Measurements from ENCODE around the gene SLC47A2. TPM values are rescaled to one million over a fixed set of nuclear protein-coding genes. Genes with fewer than 3 reads are reported as not detected.
A peak's percentile ranks its signal among the peaks of the same experiment; 100 is the strongest.

The SLC47A2 gene
- total RNA-seq, 1 experiment from 2014 or later = not detected

DNA sequence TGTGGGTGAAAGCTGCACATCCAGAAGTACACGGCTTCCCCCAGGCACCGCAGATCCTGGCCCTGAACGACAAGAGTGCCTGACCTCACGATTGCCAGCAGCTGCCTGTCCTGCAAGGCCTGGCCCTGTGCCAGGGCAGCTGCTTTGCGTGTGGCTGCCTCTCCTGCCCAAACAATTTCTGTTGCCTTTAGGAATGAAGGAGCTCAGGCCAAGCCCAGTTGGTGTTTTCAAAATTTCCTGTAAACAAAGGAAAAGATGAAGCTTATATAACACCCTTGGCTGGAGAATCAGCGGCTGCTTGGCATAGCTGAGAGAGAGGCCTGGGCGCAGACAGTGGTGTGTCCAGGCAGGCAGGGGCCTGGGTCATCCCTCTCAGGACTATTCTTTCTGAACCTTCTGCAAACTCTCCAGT, 11.7 kb upstream of the SLC47A2 start:
- peak; percentile 87 for DNase-seq (ENCODE audit: low read depth)

DNA sequence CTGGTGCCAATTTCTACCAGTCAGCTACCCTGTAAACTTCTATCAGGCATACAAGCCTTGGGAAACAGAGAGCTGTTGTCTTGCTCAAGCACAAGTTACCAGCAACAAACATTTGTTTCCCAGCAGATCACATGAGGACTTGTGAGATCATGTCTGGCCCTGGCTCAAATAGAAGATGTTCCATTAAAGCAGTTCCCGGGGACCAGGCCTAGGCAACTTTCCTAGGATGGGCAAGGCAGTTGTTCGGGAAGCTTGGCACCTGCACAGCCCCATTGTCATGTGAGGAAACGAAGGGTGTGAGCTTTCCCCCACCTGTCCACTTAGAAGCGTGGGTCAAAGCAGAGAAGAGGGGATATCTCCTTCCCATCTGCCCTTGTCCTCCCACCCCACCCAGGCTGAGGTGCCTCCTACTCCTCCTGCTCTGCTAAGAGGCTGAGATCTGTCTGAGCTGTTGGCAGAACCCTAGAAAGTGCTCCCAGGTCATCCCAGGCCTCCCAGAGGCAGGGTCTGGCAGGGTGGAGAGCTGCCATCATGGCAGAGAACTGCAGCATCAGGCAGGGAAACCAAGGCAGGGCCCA, 11.2 kb upstream of the SLC47A2 start:
- DNase-seq (ENCODE audit: low read depth) = peak; percentile 50

DNA sequence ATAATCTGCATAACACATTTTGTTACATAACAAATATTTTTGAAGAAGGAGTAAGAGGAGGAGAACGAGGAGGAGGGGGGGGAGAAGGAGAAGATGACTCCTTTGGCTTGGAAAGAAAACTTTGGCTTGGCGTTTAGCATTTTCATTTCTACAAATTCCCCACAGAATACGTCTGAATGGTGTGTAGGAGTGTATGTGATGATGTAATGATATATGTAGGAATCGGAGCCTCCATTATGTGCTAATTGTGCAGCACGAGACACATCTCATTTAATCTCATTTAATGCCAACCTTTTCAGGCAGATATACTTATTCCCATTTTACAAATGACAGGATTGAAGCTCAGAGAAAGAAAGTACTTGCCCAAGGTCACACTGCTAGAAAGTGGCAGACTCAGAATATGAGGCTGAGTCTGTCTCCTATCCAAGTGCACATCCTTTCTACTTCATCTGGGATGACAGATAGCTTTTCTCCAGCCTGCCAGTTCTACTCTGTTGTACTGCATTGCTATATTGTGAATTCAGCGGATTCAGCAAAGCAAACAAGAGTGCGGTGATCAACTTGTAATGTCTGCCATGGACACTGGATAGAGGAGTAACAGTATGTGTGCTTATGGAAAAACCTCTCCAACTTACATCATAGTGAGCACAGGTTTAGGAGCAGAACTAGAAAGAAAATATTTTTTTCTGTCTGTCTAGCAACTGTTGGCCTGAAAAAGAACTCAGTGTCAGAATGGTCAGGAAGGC, 10.4 kb upstream of the SLC47A2 start:
- DNase-seq (ENCODE audit: low read depth) = no peak

DNA sequence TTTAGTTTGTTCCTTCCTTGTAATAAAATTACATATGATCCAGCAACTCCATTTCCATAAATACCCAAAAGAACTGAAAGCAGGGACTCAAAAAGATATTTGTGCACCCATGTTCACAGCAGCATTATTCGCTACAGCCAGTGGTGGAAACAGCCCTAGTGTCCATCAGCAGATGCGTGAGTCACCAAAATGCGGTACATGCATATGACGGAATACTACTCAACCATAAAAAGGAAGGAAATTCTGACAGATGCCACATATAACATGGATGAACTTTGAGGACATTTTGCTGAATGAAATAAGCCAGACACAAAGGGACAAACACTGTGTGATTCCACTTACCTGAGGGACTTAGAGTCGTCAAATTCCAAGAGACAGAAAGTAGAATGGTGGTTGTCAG, 9.1 kb upstream of the SLC47A2 start:
- DNase-seq (ENCODE audit: low read depth) = no peak

DNA sequence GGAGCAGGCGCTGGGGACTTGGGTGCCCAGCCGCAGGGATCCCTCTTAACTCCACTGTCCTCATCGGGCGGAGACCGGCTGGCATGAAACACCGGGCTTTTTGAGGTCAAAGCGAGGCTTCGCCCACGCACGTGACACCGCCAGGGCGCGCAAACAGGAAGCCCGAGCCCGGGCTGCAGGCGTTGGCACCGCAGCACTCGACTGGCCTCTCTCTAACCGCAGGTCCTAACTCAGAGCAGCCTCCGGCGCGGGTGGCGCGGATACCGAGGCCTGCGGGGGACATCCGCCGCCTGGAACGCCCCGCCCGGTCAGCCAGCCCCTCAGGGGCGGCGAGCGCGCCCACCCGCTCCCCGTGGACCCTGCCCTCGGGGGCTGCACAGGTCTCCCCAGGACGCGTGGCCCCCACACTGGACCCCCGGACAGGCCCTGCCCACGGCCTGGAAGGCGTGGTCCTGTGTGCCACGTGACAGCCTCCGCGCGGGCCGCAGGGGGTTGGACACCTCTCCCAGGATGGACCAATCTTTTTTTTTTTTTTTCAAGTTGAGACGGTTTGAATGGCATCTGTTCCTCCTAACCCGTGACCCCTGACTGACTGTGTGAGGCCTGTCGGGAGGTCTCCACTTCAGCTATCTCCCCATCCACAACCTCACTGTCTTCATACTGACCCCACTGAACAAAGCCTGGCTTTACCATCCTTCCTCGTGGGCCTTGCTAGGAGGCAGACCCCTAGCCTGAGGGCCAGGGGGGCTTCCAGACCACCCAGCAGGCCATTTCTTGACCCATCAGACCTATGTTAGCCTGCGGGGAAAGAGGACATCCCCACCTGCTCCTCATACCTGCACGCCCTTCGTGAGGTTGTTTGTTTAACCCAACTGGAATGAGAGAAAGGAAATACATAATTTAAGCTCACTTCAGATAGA, 8.4 kb upstream of the SLC47A2 start:
- peak; percentile 62 for DNase-seq (ENCODE audit: low read depth)

DNA sequence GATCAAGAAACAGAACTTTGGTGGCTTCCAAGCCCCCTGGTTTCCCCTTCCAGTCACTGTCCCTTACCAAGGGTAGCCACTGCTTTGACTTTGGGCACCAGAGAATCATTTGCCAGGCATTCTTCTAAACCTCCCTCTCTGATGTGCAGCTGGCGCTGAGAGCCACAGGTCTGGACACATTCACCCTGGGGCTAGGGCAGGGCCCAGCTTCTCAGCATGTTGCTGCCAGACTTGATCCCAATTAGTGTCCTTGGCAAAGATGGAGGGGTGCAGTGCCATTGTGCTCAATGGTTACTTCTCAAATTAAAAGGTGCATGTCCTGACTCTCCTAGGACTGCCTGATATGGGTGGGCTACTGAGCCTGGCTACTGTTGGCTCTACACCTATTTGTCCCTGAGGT, 7.6 kb upstream of the SLC47A2 start:
- DNase-seq (ENCODE audit: low read depth) = peak; percentile 65

DNA sequence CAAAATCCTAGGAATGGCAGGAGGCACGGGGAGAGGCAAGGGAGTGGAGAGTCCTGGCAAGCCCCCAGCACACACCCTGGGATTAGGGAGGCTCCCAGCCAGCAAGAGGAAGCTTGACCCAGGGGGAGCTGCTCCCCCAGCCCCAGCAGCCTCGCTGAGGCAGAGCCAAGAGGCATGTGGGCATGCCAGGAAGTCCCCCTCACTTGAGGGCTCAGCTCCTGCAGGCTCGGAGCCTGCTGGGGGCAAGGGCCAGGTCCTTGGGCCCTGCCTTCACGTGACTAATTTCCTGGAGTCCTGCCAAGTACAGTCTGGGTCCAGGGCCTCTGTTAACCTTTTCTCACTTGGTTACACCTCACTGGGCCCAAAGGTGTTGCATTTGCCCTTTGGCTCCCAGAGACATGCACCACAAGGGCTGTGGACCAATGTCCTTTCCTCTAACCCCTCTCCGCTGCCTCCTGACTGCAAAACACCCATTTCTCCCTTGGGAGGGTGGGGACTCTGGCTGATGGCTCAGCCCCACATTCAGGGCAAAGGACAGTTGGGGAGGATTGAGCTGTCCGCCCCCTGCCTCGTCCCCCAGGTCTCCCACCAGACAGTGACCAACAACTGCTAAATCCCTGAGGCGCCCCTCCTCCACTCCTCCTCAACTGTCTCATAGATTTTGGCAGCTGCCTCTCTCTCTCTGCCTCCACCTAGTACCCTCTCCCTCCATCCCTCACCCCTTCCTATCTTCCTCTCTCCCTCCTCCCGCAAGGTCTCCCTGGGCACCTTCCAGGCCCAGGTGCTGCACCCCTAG, 4.4 kb upstream of the SLC47A2 start:
- DNase-seq (ENCODE audit: low read depth) = no peak

DNA sequence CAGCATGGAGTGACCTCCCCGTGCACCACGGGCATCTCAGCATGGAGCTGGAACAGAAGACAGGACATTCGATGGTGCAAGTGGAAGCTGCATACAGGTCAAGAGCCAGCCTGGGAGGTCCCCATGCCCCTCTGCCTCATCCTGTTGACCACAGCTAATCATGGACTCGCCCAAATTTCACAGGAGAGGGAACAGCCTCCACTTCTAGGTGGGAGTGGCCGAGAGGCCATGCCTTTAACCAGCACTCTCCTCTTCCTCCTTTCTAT, 3.8 kb upstream of the SLC47A2 start:
- DNase-seq (ENCODE audit: low read depth) = no peak

DNA sequence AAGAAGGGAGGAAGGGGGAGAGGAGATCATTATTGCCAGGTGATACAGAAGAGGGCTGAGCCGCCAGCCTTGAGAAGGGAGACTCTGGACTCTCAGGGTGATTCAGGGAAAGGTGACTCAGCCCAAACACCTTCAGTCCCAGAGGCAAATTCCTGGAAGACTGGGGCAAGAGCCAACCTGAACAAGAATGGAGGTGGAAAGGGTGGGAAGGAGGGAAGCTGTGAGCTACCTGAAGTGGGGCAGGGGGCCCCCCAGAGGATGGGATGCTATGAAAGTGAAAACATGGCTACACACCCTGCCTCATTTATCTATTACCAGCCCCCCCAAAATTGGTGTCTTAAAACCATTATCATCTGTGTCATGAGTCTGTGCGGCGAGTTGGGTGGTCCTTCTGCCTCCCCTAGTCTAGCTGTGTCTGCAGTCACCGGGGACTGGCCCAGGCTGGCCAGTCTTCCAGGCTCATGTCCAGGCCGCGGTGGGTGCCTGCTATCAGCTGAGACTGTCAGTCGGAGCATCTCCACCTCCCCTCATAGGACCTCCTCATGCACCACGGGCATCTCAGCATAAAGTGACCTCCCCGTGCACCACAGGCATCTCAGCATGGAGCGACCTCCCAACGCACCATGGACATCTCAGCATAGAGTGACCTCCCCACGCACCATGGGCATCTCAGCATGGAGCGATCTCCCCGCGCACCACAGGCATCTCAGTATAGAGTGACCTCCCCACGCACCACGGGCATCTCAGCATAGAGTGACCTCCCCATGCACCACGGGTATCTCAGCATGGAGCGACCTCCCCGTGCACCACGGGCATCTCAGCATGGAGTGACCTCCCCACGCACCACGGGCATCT, 3.2 kb upstream of the SLC47A2 start:
- no peak for DNase-seq (ENCODE audit: low read depth)

DNA sequence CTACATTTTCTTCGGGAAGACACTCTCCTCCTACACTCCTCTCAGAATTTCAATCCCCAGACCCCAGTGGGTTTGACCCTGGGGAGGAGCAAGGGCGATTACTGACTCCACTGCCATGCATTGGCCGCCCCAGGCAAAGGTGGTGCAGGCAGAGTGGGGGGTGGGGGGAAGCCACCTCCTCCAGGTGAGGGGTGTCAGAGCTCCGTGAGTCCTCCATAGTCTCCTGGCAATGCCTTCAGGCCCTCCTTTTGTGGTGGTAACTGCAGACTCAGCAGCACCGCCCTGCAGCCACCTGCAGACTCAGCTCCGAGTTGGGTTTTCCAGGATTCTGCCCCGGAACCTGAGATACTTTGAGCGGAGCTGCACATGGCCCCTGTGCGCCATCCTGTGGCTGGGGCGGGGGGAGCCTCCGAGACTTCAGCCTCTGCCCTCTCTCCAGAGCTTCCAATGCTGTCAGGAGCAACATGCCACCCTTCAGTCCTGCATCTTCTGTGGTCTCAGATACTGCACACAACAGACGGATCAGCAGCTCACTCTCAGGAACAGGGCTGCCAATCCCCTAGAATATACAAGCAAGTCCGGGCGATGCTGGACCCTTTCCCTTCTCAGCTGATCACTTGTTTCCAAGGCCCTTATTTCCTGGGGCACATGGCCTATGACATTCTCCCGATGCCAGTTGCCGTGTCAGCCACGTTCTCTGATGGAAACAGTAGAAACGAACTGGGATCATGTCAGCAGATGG, 2.4 kb upstream of the SLC47A2 start:
- DNase-seq (ENCODE audit: low read depth) = no peak

DNA sequence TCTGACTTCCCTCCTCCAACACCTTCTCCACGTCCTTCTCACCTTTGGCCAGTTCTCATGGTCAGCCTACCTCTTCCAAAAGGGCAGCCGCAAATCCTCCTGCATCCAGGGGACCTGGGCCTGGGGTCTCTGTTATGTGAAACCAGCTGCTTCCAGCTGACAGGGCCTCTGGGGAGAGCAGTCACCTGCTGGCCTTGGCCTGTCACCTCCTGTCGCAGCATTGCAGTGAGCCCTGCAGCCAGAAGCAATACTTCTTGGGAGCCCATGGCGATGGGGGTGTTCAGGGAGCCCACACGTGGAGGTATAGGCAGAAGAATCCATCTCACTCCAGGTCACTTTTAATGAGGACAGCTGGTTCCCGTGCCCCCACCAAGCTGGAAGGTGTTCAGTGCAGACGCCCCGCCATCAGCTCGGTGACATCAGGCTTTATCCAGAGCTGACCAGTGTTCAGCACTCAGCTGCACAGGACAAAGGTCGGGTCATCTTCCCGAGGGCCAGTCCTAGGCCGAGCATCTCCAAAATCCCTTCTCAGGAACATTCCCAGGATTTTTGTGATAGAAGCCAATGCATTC, 1.7 kb upstream of the SLC47A2 start:
- DNase-seq (ENCODE audit: low read depth) = no peak

DNA sequence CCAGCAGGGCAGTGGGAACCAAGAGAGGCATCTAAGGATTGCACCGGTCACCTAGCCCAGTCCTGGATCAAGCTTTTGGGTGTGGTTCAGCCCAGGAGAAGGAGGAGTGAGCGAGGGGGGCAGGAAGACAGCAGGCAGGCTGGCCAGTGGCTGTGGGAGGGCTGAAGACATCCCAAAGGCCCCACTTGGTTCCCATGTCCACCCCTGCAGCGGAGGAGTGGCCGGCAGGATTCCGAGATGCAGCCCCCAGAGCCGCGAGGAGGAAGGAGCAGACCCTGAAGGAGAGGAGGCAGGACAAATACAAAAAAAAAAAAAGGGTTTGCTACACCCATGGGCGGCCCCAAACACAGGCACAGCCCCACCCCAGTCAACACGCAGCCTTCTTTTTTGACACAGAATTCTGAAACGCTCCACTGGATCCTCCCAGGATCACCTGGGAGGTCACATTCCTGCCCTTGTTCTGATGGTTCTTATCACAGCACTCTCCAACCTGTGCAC, 1.1 kb upstream of the SLC47A2 start:
- no peak for DNase-seq (ENCODE audit: low read depth)

DNA sequence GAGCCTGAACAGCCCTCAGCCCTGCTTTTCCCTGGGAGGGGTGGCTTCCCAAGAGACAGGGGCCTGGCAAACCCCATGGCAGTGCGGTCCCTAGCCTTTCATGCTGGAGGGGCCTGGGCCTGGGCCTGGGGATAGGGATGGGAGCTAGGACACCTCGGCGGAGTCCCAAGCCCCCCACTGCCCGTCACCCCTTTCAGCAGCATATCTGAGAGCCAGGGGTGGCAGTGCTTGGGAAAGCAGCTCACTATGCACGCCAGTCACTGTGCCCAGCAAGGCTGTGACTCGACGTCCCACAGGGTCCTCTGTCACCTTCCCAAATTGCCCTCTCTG, 612 bp upstream of the SLC47A2 start:
- DNase-seq (ENCODE audit: low read depth) = no peak

DNA sequence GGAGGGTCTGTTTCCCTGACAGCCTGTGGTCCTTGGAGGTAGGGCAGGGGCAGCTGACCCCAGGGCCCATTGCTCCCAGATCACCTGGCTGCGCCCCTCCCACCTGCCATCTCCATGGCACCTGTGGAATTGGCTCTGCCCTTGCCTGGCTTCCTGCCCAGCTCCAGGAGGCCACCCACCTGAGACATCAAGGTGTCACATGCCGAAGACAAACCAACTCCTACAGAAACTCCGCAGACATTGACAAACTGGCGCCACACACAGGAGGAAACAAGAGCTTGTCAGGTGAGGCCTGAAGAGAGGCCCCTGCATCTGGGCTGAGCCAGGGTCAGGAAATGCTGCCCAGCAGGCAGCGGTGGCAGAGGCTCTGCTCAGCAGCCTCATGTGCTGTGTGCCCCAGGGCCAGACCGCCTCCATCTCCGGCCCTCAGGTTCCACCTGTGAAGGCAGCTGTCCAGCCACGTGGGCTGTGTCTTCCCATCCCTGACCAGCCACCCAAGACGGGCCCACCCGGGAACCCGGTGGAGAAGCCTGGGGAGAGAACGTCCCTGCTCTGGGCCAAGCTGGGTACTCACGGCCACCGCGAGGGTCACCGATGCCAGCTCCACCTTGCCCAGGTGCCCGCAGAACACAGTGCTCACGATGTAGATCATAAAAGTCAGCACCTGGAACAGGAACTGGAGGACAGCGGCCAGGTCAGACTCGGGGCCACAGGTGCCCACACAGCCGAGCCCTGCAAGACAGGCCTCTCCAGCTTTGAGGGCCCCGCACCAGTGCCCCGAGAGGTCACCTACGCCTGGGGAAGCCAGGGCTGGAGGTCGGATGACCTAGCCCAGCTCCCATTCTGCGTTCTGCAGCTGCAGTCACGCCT, 1.6 kb downstream of the SLC47A2 start:
- DNase-seq (ENCODE audit: low read depth) = no peak

DNA sequence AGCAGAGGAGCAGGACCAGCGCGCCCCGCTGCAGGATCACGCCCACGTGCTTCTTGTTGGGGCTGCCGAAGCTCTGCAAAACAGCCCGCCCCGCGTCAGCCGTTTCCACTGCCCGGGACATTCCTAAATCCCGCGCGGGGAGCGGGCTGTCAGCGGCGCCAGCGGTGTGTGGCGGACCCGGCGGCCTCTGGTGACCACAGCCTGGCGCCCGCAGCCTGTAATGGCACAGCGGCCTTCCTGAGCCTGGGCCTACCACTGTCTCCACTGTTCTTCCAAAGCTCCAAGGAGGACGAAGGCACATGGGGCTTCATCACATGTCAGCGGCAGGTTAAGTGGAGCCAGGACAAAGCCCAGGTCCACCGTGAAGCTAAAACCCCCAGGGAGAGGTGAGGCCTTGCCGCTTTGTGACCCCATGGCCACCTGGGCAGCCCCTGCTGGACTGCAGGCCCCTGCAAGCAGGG, 2.5 kb downstream of the SLC47A2 start:
- no peak for DNase-seq (ENCODE audit: low read depth)

DNA sequence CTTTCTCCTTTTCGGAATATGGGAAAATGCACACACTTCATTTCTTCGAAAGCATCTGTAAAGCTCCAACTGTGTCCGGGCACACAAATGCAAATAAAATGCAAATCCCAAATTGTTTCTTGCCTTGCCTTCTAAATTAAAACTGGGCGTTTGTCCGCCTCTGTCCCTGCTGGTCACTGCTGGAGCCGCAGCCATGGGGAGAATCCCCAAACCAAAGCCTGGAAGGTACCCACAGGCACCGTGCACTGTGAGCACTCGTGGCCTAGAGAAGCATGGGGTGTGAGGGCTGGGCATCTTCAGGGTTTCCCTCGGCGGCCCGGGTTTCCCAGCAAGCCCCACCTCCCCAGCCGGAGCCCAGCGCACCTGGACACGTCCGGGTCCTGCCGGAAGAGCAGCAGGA, 2.9 kb downstream of the SLC47A2 start:
- DNase-seq (ENCODE audit: low read depth) = no peak

DNA sequence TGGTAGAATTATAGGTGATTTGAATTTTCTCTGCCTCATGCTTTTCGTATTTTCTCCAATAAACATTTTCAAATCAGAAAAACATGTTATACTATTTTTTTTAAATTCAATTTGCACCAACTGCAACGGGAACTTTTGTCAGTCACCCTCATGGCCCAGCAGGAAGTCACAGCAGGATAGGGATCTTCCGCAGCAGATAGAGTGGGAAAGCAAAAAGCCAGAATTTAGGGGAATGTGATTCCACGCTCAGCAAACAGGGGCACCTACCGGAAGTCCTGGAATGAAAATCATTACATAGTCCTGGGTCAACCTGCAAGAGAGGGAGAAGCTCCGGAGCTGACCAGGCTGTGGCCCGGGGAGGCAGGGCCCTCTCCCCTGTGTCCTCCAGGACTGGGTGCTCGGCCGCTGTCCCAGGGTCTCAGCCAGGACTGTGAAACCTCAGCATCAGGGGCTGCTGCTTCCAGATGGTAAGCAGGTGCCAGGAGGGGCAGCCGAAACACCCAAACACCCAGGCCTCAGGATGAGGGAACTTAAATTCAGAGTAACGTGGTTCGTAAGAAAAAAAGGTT, 3.9 kb downstream of the SLC47A2 start:
- DNase-seq (ENCODE audit: low read depth) = no peak

DNA sequence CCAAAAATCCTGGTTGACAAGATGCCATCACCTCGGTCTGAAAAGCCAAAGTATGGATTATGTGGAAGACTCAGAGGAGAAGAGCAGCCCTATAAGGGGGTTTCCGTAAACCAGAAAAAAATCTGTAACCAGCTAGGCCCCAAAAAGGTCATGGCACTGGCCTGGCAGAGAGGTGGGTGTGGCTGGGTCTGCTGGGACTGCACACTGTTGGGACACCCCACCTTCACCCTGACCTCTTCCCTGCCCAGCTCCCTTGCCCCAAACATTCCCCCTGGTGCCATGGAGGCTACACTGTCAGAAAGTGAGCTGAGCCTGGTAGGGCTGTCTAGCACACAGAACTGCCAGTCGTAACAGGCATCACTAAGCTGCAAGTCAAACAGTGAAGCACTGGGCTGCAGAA, 6.5 kb downstream of the SLC47A2 start:
- no peak for DNase-seq (ENCODE audit: low read depth)

Data from RPMI7951 (cell line).